Gastroesophageal sphincter (tissue), 2 donors: Measurements from ENCODE around the gene ARGLU1.

Experiments
- POLR2A ChIP-seq, 2 donors: fragments of 450-650 bp; IDR thresholded peaks; one replicate each; pipeline ENCODE4 v1.6.1; 2017; ENCODE audit warnings: antibody characterized with exemption in 2 of 2, mild to moderate bottlenecking in 2 of 2, moderate library complexity in 1 of 2
- POLR2AphosphoS5 ChIP-seq: sonication (generic); formaldehyde crosslinking; IDR thresholded peaks from one replicate; pipeline ENCODE4 v1.6.1; 2017; ENCODE audit warnings: antibody characterized with exemption

- TF ChIP-seq POLR2AphosphoS5 (no peak), POLR2A (IDR thresholded peaks at IDR 0.05) (no peak)
Observed at GRCh38 chr13:106586648-106587166, 18.8 kb upstream of the ARGLU1 start.
